Measurements from ENCODE around the gene OLIG2. TPM values are rescaled to one million over a fixed set of nuclear protein-coding genes. Genes with fewer than 3 reads are reported as not detected.

Gene OLIG2
- total and polyA plus RNA-seq, 2 of the 4 experiments (the other 2 are of a cell fraction), result not detected

DNA sequence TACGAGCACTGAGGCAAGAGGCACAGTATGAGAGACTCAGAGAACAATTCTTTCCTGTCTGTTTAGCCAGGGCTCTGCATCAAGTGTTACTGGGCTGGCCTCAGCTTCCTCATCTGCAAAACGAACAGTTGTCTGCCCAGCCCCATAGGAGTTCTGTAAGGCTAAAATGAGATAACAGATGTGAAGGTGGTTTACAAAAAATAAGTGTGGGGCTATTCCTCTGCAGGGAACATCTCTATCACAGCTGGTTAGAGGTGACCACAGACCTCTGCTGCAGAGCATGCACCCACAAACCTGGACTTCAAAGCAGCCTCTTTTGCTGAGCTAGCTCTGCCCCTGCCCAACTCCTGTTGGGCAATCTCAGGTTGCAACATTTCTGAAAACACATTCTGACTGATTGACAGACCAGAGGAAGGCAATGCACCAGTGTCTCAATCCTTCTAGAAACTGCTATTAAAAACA lies 33.7 kb downstream of the OLIG2 start:
- no peak overlapping the region for H4K8ac ChIP-seq (ENCODE audit: low read depth in 2 of 2, low read length in 2 of 2)
- no peak overlapping the region for H3K23ac ChIP-seq (ENCODE audit: low read depth, low read length)
- no peak for TF ChIP-seq MAZ (IDR thresholded peaks at IDR 0.05; ENCODE audit: borderline replicate concordance, low read depth, low read length)
- no peaks in the 10 kb centered on the region for H3K4me1 ChIP-seq (ENCODE audit: control insufficient read depth, insufficient read depth, low read length)
- no peaks in the 10 kb centered on the region for H4K20me1 ChIP-seq (ENCODE audit: insufficient read depth, low read length)
- dilution Hi-C loops (cut with HindIII; ENCODE audit: low sequenced_read_pairs, unreplicated experiment) (no loop called here), in situ Hi-C loops (cut with MboI; ENCODE audit: low sequenced_read_pairs) (no loop called here), intact Hi-C loops (cut with micrococcal nuclease) (no loop called here)
- CTCF ChIA-PET, result no interaction called here
- H3K27me3 ChIP-seq (ENCODE audit: control insufficient read depth, insufficient read depth, low read length), result peaks cover 59% of the 10 kb centered on the region
- no peak overlapping the region for H3K14ac ChIP-seq (replicated peaks; ENCODE audit: low read depth, low read length)
- no peak overlapping the region for H3K18ac ChIP-seq (ENCODE audit: low read depth, low read length)
- no peak overlapping the region for H2AFZ ChIP-seq (replicated peaks; ENCODE audit: low read length, poor library complexity)
- H2BK5ac ChIP-seq (ENCODE audit: low read depth, low read length, poor library complexity, severe bottlenecking), result no peak overlapping the region
- H3K4me2 ChIP-seq (ENCODE audit: low read depth, low read length), result no peak overlapping the region
- no peak overlapping the region for H4K5ac ChIP-seq (ENCODE audit: low read depth, low read length)
- no peak overlapping the region for H3K56ac ChIP-seq (ENCODE audit: extremely low read depth, insufficient read depth, low read length)
- no peak overlapping the region for H4K91ac ChIP-seq (ENCODE audit: insufficient read depth, low read depth, low read length)
- no peak overlapping the region for H2AK5ac ChIP-seq (ENCODE audit: low read depth, low read length)
- no peak overlapping the region for H3K27ac ChIP-seq (ENCODE audit: insufficient read depth, low read length)
- no peak overlapping the region for H3K9ac ChIP-seq (ENCODE audit: low read depth, low read length)
- no peaks in the 10 kb centered on the region for H3K9me1 ChIP-seq (ENCODE audit: insufficient read depth, low read length)
- H2AK9ac ChIP-seq (replicated peaks; ENCODE audit: low read depth, low read length, poor library complexity), result no peak overlapping the region
- no peaks in the 10 kb centered on the region for H3K79me1 ChIP-seq (ENCODE audit: low read depth in 1 of 2, low read length in 2 of 2)
- no peaks in the 10 kb centered on the region for H3K9me3 ChIP-seq (ENCODE audit: control insufficient read depth, insufficient read depth, low read length)
- no peak overlapping the region for H2BK20ac ChIP-seq (ENCODE audit: low read depth, low read length)
- no peak overlapping the region for H2BK15ac ChIP-seq (ENCODE audit: low read depth, low read length)
- no peak for DNase-seq
- WGBS, 2 experiments (ENCODE audit: extremely low coverage in 2 of 2, insufficient read length in 1 of 2), result no CpG with 5 or more reads among the region's 2 CpGs
- no peak overlapping the region for H2BK120ac ChIP-seq (ENCODE audit: low read depth, low read length)
- no peak overlapping the region for H3K4ac ChIP-seq (ENCODE audit: low read depth, low read length)
- no peak overlapping the region for H3K4me3 ChIP-seq (ENCODE audit: insufficient read depth, low read depth, low read length)
- POLR2A ChIA-PET (ENCODE audit: unreplicated experiment), result no interaction called here
- no peaks in the 10 kb centered on the region for H3K36me3 ChIP-seq (ENCODE audit: control insufficient read depth, insufficient read depth, low read length)
- no TSS peak for BruUV-seq (replicated peaks)
- ATAC-seq (ENCODE audit: low read depth), result no peak
